DMS114 treated with DMSO at 0.1 percent for 48 hours (cell line): ENCODE measurements around the gene NEUROG1.
"Not testable (repeated sequence)": the region's sequence is repeated elsewhere in the genome, so short reads cannot be mapped to it uniquely, and the experiment has no call there.

Source experiments
- DNase-seq: peaks from one replicate; lab custom pipeline; 2025; ENCODE audit not compliant: unreplicated experiment; lab: John Stamatoyannopoulos, UW

The NEUROG1 gene

DNA sequence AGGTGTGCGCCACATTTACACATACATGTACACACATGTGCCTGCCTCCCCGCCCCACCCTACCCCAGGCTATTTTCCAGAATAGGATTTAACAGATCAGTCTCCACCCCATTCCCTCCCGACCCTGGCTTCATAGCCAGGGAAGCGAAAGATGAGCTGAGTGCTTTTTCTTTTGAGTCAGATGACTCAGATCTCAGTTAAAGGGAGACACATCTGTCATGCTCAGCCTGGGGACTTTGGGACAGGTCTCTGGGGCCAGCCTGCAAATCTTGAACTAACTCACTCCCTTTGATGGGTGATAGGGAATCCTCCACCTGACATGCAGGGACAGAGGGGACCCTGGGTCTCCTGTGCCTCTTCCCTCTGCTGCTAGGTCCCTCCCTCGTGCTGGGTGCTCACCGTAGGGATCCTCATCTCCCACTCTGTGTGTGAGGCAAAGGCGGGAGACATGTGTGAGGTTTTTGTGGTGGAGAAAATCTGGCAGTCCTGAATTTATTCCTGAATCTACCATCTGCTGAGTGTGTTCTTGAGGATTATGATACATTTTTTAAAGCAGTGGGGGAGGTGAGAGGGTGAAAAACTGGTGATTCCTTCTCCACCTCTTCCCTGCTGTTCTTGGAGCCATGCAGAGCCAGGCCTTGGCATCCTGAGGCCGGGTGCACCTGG is 37.7 kb downstream of the NEUROG1 start:
- no peak for DNase-seq

GRCh38 chr5:135495531-135495930 is 40.2 kb downstream of the NEUROG1 start:
- DNase-seq = not testable (repeated sequence)

GRCh38 chr5:135494196-135494595 is 41.6 kb downstream of the NEUROG1 start:
- DNase-seq = no peak

- DNase-seq = no peak
Measured at GRCh38 chr5:135493406-135494180, 42.2 kb downstream of the NEUROG1 start.

- DNase-seq = no peak
Measured at GRCh38 chr5:135492319-135492626, 43.5 kb downstream of the NEUROG1 start.

GRCh38 chr5:135491552-135492318 is 44.0 kb downstream of the NEUROG1 start:
- no peak for DNase-seq

DNA sequence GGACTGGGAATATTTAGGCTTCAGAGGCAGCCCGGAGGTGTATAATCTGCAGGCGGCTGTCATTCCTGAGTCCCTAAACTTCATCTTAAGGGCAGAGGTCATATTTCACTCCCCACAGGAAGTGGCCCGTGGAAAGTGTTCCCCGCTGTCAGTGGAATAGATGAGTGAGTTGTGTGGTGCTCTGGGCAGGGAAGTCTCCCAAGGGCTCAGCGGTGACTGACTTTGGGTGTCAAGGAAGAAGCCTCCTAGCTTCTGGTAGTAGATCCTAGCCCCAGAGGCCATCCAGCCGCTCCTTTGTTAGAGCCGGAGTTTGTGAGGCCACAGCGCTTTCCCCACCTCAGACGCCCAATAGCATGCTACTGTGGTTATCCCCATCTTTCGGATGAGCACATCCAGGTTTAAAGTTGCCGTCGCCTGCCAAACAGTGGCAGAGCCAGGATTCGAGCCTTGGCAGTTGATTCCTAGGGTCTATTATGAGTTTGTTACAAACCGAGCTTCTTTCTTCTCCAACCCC is 44.7 kb downstream of the NEUROG1 start:
- DNase-seq = no peak

- DNase-seq = no peak
Measured at GRCh38 chr5:135490245-135491037, 45.3 kb downstream of the NEUROG1 start.

GRCh38 chr5:135489466-135490244 is 46.1 kb downstream of the NEUROG1 start:
- DNase-seq = no peak

- no peak for DNase-seq
Measured at GRCh38 chr5:135488727-135489465, 46.9 kb downstream of the NEUROG1 start.

DNA sequence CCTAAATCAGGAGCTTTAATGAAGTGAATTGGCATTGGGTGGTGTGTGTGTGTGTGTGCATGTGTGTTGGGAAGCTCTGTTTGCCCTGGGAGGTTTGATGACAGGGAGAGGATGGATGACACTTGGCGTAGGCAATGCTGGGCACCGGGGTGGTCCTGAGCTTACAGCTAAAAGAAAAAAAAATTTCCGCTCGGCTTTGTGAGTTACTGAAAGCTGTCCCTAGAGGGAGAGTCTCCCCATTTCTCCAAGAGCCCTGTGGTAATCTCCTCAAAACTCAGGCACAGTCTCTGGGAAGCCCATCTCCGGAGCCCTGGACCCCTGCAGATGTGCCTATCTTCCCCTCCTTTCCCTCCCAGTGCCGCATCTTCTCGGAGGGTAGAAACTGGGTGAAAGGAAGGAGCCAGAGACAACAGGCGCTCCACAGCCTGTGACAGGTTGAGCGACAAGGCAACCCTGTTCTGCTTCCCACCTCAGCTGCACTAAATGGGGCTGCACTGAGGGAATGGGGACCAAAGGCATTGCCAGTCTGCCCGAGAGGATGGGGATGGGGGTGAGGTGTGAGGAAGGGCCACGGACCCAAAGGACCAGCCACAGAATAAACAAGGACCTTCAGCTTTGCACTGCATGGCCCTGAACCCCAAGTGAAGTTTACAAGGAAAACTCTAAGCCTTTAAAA is 47.8 kb downstream of the NEUROG1 start:
- no peak for DNase-seq

- no peak for DNase-seq
Measured at GRCh38 chr5:135487037-135487395, 48.7 kb downstream of the NEUROG1 start.

DNA sequence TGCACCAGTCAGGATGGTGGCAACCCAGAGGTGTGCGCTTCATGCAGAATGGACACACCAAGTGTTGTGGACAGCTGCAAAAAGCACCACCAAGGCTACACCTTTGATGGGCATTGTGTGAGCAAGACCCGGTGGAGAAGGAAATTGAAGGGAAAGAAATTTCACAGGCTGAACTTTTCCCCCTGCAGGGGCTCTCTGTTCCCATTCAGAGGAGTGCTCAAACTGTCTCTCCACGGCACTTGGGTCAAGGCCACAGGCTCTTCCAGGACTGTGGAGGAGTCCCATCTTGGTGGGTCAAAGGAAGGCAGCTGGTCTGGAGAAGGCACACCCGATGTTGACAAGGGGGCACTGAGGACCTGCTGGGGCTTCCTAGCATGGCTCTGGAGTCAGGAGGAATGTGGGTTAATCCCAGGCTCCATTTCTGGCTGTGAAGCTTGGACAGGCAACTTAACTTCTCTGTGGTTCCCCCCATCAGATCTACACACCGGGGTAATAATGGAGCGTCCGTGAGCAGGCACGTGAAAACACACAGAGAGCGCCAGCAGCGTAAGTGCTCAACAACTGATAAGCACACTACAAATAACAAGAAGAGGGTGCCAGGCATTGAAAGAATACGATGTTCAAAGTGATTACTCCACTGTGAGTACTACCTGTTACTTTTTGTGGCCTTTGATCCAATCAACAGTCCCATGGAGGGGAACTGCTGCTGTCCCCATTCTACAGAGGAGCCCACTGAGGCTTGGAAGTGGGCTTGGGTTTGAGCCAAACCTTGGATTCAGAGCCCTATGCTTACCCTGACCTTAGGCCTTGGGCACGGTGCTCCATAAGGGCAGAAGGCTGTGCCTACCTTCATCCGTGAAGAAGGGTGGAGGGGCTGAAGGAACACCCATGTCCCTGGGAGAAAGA is 49.4 kb downstream of the NEUROG1 start:
- no peak for DNase-seq

DNA sequence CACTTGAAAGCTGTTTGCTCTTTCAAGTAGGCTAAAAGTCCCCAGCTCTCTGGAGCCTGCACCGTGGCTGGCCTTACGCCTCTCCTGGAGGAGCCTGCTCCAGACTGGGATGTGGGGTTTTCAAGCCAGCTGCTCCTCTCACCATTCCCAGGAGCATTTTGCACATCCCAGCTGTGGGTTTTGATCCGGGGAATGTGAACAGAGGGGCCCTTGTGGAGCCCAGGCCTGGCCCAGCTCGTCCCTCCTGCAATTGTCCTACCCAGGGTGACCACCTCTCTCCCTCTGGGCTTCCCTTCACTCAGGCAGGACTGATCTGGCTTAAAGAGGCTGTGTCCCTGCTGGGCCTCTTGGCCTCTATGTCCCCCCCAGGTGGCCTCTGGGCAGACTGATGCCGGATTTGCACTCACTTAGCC is 51.1 kb downstream of the NEUROG1 start:
- no peak for DNase-seq
